HG02763 (cell line): ENCODE data around the gene KCNN4.
"Not testable (repeated sequence)": the region's sequence is repeated elsewhere in the genome, so short reads cannot be mapped to it uniquely, and the experiment has no call there.

ENCODE experiments used
- ATAC-seq: cut with Tn5 transposase; IDR thresholded peaks from one replicate; pipeline ENCODE4 v1.9.1; 2021; ENCODE audit warnings: mild to moderate bottlenecking, moderate library complexity; ENCODE audit not compliant: unreplicated experiment

KCNN4 gene

GRCh38 chr19:43775299-43775890, 5.4 kb downstream of the KCNN4 start:
- no peak for ATAC-seq

GRCh38 chr19:43774940-43775258, 5.9 kb downstream of the KCNN4 start:
- ATAC-seq: not testable (repeated sequence)

GRCh38 chr19:43774103-43774939, 6.5 kb downstream of the KCNN4 start:
- no peak for ATAC-seq

GRCh38 chr19:43773725-43774102, 7.1 kb downstream of the KCNN4 start:
- no peak for ATAC-seq

GRCh38 chr19:43769256-43769655, 11.5 kb downstream of the KCNN4 start:
- ATAC-seq: no peak

- ATAC-seq: no peak
These were observed 12.3 kb downstream of the KCNN4 start for GRCh38 chr19:43768273-43769050.

GRCh38 chr19:43767818-43768217, 13.0 kb downstream of the KCNN4 start:
- no peak for ATAC-seq

- ATAC-seq: no peak
These were observed 13.5 kb downstream of the KCNN4 start for GRCh38 chr19:43767316-43767715.

GRCh38 chr19:43766755-43767043, 14.1 kb downstream of the KCNN4 start:
- no peak for ATAC-seq

- ATAC-seq: peak; percentile 56
These were observed 15.5 kb downstream of the KCNN4 start for GRCh38 chr19:43765109-43765876.

- not testable (repeated sequence) for ATAC-seq
These were observed 16.1 kb downstream of the KCNN4 start for GRCh38 chr19:43764684-43765083.

GRCh38 chr19:43763473-43763939, 17.3 kb downstream of the KCNN4 start:
- ATAC-seq: no peak

- no peak for ATAC-seq
These were observed 18.0 kb downstream of the KCNN4 start for GRCh38 chr19:43762814-43763213.

- ATAC-seq: no peak
These were observed 19.8 kb downstream of the KCNN4 start for GRCh38 chr19:43760941-43761340.

- no peak for ATAC-seq
These were observed 21.3 kb downstream of the KCNN4 start for GRCh38 chr19:43759515-43759914.

GRCh38 chr19:43755256-43755801, 25.4 kb downstream of the KCNN4 start:
- no peak for ATAC-seq

GRCh38 chr19:43754503-43755255, 26.1 kb downstream of the KCNN4 start, which contains the start of gene SMG9:
Gene SMG9, minus strand, starts transcription at chr19:43754962. Its CDS starts 4,221 bp downstream, at chr19:43750741.
- peak; percentile 58 for ATAC-seq

GRCh38 chr19:43754253-43754502, 26.6 kb downstream of the KCNN4 start:
- no peak for ATAC-seq

GRCh38 chr19:43752287-43752875, 28.4 kb downstream of the KCNN4 start:
- no peak for ATAC-seq
